ENCODE results near the gene MGAT3.

The MGAT3 gene

DNA sequence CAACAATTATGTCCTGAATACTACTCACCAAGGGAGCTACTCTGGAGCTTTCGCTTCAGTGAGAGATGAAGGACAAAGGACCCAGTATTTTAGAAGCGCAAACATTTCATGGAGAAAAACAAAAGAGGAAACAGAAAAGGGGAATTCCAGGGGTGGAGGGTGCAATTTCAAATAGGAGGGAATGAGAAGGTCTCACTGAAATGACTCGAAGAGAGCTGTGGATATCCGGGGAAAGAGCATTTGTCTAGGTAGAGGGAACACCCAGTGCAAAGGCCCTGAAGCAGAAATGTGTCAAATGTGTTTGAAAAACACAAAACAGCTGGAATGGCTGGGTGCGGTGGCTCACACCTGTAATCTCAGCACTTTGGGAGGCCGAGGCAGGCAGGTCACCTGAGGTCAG is 73.3 kb downstream of the MGAT3 start:
- H3K36me3 ChIP-seq (ENCODE audit: control insufficient read depth in 2 of 2, insufficient read depth in 2 of 2, low read length in 2 of 2), result peaks cover 0 to 24% of the 10 kb centered on the region in 2 donors
- H3K27me3 ChIP-seq (ENCODE audit: control insufficient read depth in 1 of 2, insufficient read depth in 2 of 2, low read length in 2 of 2), result no peaks in the 10 kb centered on the region
- peaks cover 61% of the 10 kb centered on the region for H3K4me1 ChIP-seq (ENCODE audit: control insufficient read depth, insufficient read depth, low read length)
- peak overlapping the region; percentile 24 for H3K27ac ChIP-seq (ENCODE audit: low read length)
- no peak overlapping the region for H3K4me3 ChIP-seq (ENCODE audit: low read length in 2 of 2)
- no peaks in the 10 kb centered on the region for H3K9me3 ChIP-seq (ENCODE audit: control insufficient read depth in 2 of 2, low read length in 2 of 2)
- no peak overlapping the region for H3K9ac ChIP-seq (ENCODE audit: low read length in 2 of 2)

GRCh38 chr22:39530692-39531331 is 74.0 kb downstream of the MGAT3 start:
- Histone ChIP-seq H3K27me3 (ENCODE audit: control insufficient read depth in 1 of 2, insufficient read depth in 2 of 2, low read length in 2 of 2) (no peaks in the 10 kb centered on the region), H3K4me3 (ENCODE audit: low read length in 2 of 2) (peak overlapping the region in 1 of 2 donors; percentile 47), H3K9ac (ENCODE audit: low read length in 2 of 2) (no peak overlapping the region), H3K27ac (ENCODE audit: low read length) (no peak overlapping the region), H3K4me1 (ENCODE audit: control insufficient read depth, insufficient read depth, low read length) (peaks cover 56% of the 10 kb centered on the region), H3K36me3 (ENCODE audit: control insufficient read depth in 2 of 2, insufficient read depth in 2 of 2, low read length in 2 of 2) (peaks cover 0 to 21% of the 10 kb centered on the region in 2 donors), H3K9me3 (ENCODE audit: control insufficient read depth in 2 of 2, low read length in 2 of 2) (no peaks in the 10 kb centered on the region)

GRCh38 chr22:39532215-39533073 is 75.6 kb downstream of the MGAT3 start, which contains the start of gene RPS19BP1:
Gene RPS19BP1, minus strand, starts transcription at chr22:39532748. Its CDS starts 10 bp downstream, at chr22:39532738.
- Histone ChIP-seq H3K27ac (ENCODE audit: low read length) (peak within 1 kb of the TSS; percentile 87), H3K36me3 (ENCODE audit: control insufficient read depth in 2 of 2, insufficient read depth in 2 of 2, low read length in 2 of 2) (peaks cover 0 to 15% of the 10 kb centered on the region in 2 donors), H3K9ac (ENCODE audit: low read length in 2 of 2) (peak within 1 kb of the TSS; percentile 96), H3K4me3 (ENCODE audit: low read length in 2 of 2) (peak within 1 kb of the TSS; percentile 92 to 98), H3K27me3 (ENCODE audit: control insufficient read depth in 1 of 2, insufficient read depth in 2 of 2, low read length in 2 of 2) (no peaks in the 10 kb centered on the region), H3K9me3 (ENCODE audit: control insufficient read depth in 2 of 2, low read length in 2 of 2) (no peaks in the 10 kb centered on the region), H3K4me1 (ENCODE audit: control insufficient read depth, insufficient read depth, low read length) (peaks cover 54% of the 10 kb centered on the region)

GRCh38 chr22:39534092-39534506 is 77.3 kb downstream of the MGAT3 start:
- Histone ChIP-seq H3K4me1 (ENCODE audit: control insufficient read depth, insufficient read depth, low read length) (peaks cover 37% of the 10 kb centered on the region), H3K4me3 (ENCODE audit: low read length in 2 of 2) (no peak overlapping the region), H3K27ac (ENCODE audit: low read length) (no peak overlapping the region), H3K36me3 (ENCODE audit: control insufficient read depth in 2 of 2, insufficient read depth in 2 of 2, low read length in 2 of 2) (peaks cover 0 to 7% of the 10 kb centered on the region in 2 donors), H3K9ac (ENCODE audit: low read length in 2 of 2) (no peak overlapping the region), H3K9me3 (ENCODE audit: control insufficient read depth in 2 of 2, low read length in 2 of 2) (no peaks in the 10 kb centered on the region), H3K27me3 (ENCODE audit: control insufficient read depth in 1 of 2, insufficient read depth in 2 of 2, low read length in 2 of 2) (no peaks in the 10 kb centered on the region)

DNA sequence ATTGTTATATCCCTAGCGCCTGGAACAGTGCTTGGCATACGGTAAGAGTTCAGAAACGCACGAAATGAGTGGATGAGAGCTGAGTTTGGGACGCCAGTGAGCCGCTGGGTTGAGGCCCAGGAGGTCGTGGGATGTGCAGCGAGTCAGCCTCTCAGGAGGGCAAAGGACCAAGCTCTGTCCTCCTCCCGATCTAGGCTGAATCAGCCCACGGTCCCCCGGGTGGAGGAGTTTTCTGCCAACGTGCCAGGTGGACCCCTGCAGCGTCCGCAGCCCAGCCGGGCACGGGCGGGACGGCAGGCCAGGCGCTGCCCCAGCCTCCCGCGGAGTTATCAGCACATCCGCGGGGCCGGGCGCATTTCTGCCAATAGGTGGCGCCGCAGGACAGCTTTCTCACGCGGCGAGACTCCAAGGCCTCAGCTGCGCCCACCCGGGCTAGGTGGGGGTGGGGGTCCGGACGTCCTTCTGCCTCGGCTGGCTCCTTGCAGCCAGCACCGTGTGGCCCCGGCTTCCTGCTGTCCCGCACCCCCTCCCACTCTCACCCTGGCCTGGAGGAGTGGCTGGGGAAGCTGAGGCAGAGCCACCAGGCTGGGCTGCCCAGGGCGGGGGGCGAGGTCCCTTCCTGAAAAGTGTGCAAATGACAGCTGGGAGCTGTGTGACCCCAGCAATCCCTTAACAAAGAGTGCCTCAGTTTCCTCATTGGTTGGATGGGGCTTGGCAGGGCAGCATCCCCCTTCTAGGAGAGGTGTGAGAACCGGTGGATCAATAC is 78.0 kb downstream of the MGAT3 start:
- Histone ChIP-seq H3K4me1 (ENCODE audit: control insufficient read depth, insufficient read depth, low read length) (peaks cover 31% of the 10 kb centered on the region), H3K27ac (ENCODE audit: low read length) (no peak overlapping the region), H3K4me3 (ENCODE audit: low read length in 2 of 2) (peak overlapping the region; percentile 43 to 54)

GRCh38 chr22:39535357-39535725 is 78.5 kb downstream of the MGAT3 start:
- H3K4me1 ChIP-seq (ENCODE audit: control insufficient read depth, insufficient read depth, low read length), result peaks cover 25% of the 10 kb centered on the region
- no peaks in the 10 kb centered on the region for H3K27me3 ChIP-seq (ENCODE audit: control insufficient read depth in 1 of 2, insufficient read depth in 2 of 2, low read length in 2 of 2)
- H3K27ac ChIP-seq (ENCODE audit: low read length), result no peak overlapping the region
- H3K9ac ChIP-seq (ENCODE audit: low read length in 2 of 2), result no peak overlapping the region
- H3K9me3 ChIP-seq (ENCODE audit: control insufficient read depth in 2 of 2, low read length in 2 of 2), result no peaks in the 10 kb centered on the region
- H3K36me3 ChIP-seq (ENCODE audit: control insufficient read depth in 2 of 2, insufficient read depth in 2 of 2, low read length in 2 of 2), result peaks cover 0 to 3% of the 10 kb centered on the region in 2 donors
- H3K4me3 ChIP-seq (ENCODE audit: low read length in 2 of 2), result no peak overlapping the region

More for the DNA sequence above, 78.0 kb downstream of the MGAT3 start:
- Histone ChIP-seq H3K27me3 (ENCODE audit: control insufficient read depth in 1 of 2, insufficient read depth in 2 of 2, low read length in 2 of 2) (no peaks in the 10 kb centered on the region), H3K9me3 (ENCODE audit: control insufficient read depth in 2 of 2, low read length in 2 of 2) (no peaks in the 10 kb centered on the region), H3K36me3 (ENCODE audit: control insufficient read depth in 2 of 2, insufficient read depth in 2 of 2, low read length in 2 of 2) (peaks cover 0 to 7% of the 10 kb centered on the region in 2 donors), H3K9ac (ENCODE audit: low read length in 2 of 2) (no peak overlapping the region)

GRCh38 chr22:39535831-39536449 is 79.1 kb downstream of the MGAT3 start:
- no peak overlapping the region for H3K9ac ChIP-seq (ENCODE audit: low read length in 2 of 2)
- H3K27me3 ChIP-seq (ENCODE audit: control insufficient read depth in 1 of 2, insufficient read depth in 2 of 2, low read length in 2 of 2), result no peaks in the 10 kb centered on the region
- no peak overlapping the region for H3K4me3 ChIP-seq (ENCODE audit: low read length in 2 of 2)
- H3K27ac ChIP-seq (ENCODE audit: low read length), result no peak overlapping the region
- H3K36me3 ChIP-seq (ENCODE audit: control insufficient read depth in 2 of 2, insufficient read depth in 2 of 2, low read length in 2 of 2), result peaks cover 0 to 2% of the 10 kb centered on the region in 2 donors
- peaks cover 20% of the 10 kb centered on the region for H3K4me1 ChIP-seq (ENCODE audit: control insufficient read depth, insufficient read depth, low read length)
- H3K9me3 ChIP-seq (ENCODE audit: control insufficient read depth in 2 of 2, low read length in 2 of 2), result no peaks in the 10 kb centered on the region

DNA sequence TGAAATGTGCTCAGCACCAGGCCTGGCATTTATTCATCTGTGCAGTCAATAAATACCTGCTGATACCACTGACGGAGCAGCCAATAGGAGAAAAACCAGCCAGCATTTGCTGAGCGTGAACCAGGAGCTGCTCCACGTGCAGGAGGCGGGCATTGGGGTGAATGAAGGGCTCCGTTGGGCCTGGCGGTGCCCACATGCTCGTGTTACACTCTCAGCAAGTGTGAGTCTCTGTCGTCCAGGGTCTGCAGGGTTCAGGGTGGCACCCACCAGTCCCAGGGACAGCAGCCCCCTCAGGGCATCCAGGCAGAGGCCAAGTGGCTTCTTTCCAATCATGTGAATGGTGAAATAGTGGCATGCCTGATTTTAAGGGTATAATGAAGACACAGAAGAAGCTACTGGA is 79.9 kb downstream of the MGAT3 start:
- no peaks in the 10 kb centered on the region for H3K9me3 ChIP-seq (ENCODE audit: control insufficient read depth in 2 of 2, low read length in 2 of 2)
- H3K36me3 ChIP-seq (ENCODE audit: control insufficient read depth in 2 of 2, insufficient read depth in 2 of 2, low read length in 2 of 2), result no peaks in the 10 kb centered on the region
- H3K4me3 ChIP-seq (ENCODE audit: low read length in 2 of 2), result no peak overlapping the region
- no peaks in the 10 kb centered on the region for H3K27me3 ChIP-seq (ENCODE audit: control insufficient read depth in 1 of 2, insufficient read depth in 2 of 2, low read length in 2 of 2)
- H3K27ac ChIP-seq (ENCODE audit: low read length), result no peak overlapping the region
- H3K4me1 ChIP-seq (ENCODE audit: control insufficient read depth, insufficient read depth, low read length), result peaks cover 13% of the 10 kb centered on the region
- H3K9ac ChIP-seq (ENCODE audit: low read length in 2 of 2), result no peak overlapping the region

- H3K4me1 ChIP-seq (ENCODE audit: control insufficient read depth, insufficient read depth, low read length), result peaks cover 8% of the 10 kb centered on the region
- H3K9me3 ChIP-seq (ENCODE audit: control insufficient read depth in 2 of 2, low read length in 2 of 2), result no peaks in the 10 kb centered on the region
- no peak overlapping the region for H3K4me3 ChIP-seq (ENCODE audit: low read length in 2 of 2)
- H3K27ac ChIP-seq (ENCODE audit: low read length), result no peak overlapping the region
- no peaks in the 10 kb centered on the region for H3K36me3 ChIP-seq (ENCODE audit: control insufficient read depth in 2 of 2, insufficient read depth in 2 of 2, low read length in 2 of 2)
- peaks cover under 1 to 2% of the 10 kb centered on the region in 2 donors for H3K27me3 ChIP-seq (ENCODE audit: control insufficient read depth in 1 of 2, insufficient read depth in 2 of 2, low read length in 2 of 2)
- no peak overlapping the region for H3K9ac ChIP-seq (ENCODE audit: low read length in 2 of 2)
These were observed 81.2 kb downstream of the MGAT3 start for GRCh38 chr22:39537975-39538374.
